KG1 (cell line): ENCODE measurements around the gene INMT.

Source experiments
- DNase-seq: peaks from one replicate; lab custom pipeline; 2025; lab: John Stamatoyannopoulos, UW

Gene INMT

GRCh38 chr7:30788640-30789333 is 36.9 kb downstream of the INMT start:
- DNase-seq = no peak

DNA sequence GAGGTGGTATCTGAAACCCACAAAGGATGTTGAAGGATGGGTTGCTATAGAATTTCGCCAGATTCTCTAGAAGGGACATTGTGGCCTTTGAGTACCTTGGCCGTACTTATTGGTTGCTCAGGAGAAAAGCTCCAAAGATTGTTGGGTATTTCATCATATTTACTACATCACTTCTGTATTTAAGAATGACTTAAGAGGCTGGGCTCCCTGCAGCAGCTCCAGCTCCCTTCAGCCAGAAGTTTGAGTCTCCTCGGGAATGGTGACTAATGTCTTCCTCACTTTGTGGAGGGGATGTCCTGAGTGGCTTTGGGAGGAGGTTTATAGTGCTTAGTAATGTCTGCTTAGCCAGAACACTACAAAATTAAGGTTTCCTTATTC is 37.4 kb downstream of the INMT start:
- DNase-seq = no peak

DNA sequence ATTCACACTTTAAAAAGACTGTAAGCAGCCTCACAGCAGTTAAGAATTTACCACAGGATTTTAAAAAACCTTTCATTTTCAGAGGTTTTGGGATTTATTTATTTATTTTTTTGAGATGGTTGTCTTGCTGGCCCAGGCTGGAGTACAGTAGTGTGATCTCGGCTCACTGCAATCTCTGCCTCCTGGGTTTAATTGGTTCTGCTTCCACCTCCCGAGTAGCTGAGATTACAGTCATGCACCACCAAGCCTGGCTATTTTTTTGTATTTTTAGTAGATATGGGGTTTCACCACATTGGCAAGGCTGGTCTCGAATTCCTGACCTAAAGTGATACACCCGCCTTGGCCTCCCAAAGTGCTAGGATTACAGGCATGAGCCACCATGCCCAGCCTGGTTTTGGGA is 38.4 kb downstream of the INMT start:
- no peak for DNase-seq

- no peak for DNase-seq
Measured at GRCh38 chr7:30791114-30791513, 39.2 kb downstream of the INMT start.

- no peak for DNase-seq
Measured at GRCh38 chr7:30795161-30795948, 43.4 kb downstream of the INMT start.

DNA sequence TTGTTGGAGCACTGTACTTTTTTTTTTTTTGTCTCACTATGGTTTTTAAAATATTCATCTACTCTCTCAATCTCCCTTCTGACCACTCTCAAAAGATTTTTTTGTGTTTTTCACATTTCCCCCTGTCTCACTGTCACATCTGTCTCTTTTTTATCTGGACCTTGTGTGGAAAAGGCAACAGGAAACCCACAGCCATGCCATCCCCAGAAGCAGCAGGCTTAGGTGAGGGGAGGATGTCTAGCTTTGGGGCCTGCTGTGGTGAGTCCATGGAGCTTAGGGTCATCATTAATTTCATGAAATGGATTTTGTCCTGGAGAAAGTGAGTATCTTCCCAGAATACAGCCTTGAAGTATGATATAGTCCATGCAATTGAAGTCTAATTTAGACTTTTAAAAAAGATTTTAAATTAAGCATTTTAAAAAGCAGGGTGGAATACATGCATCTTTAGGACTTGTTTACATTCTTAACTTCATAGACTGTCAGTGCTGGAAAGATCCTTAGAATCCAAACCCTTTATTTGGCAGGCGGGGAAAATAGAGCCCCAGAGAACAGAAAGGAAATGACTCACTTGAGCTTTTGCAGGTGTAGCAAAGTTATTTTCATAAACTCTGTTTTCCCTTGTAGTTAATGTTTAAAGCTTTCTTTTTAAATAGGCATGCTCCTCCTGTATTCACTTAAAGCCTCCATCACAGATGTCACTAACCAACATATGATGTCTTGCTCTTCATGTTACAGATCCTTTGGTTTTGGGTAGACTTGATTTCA is 44.4 kb downstream of the INMT start:
- DNase-seq = no peak

- no peak for DNase-seq
Measured at GRCh38 chr7:30797176-30798040, 45.5 kb downstream of the INMT start.

GRCh38 chr7:30799206-30799975 is 47.5 kb downstream of the INMT start:
- DNase-seq = no peak

DNA sequence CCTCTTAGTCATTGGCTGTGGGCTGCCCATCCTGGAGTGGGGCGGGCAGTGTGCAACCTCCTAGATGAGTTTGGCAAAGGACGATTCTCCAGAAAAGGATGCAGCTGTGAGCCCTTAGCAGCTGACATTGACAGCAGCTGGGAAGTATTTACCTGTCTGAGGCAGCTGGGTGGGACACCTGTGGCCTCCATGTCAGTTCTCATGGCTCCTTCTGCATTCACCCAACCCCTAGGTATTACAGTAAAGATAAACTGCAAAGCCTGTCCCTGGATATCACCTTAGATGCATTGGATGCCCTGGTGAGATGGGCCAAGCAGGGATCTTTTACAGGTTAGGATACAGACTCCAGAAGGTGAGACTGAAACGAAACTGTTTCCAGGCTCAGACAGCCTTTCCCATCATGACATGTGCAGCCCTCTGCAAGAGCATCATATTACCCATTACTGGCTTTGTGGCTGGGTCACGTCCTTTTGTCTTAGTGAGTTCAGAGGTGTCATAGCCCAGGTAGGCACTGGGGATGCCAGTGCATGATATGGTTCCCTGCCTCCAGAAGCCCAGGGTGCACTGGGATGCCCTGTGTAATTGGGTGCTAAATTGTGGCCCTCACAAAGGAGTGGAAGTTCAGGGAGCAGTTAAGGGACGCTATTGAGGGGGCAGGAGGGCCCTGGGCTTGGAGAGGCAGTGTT is 48.2 kb downstream of the INMT start:
- no peak for DNase-seq

- no peak for DNase-seq
Measured at GRCh38 chr7:30800785-30801252, 48.9 kb downstream of the INMT start.

DNA sequence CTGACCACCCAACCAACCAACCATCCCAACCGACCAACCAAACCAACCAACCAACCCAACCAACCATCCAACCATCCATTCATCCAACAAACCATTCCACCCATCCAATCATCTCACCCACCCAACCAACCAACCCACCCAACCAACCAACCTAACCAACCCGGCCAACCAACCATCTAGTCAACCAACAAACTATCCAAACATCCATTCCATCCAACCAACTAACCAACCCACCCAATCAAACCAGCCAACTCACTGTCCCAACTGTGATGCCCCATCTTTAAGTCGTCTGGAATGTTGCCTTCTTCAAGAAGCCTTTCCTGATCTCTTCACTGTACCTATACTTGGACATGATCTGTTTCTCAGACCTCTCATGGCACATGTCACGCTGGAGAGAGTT is 50.9 kb downstream of the INMT start:
- no peak for DNase-seq

DNA sequence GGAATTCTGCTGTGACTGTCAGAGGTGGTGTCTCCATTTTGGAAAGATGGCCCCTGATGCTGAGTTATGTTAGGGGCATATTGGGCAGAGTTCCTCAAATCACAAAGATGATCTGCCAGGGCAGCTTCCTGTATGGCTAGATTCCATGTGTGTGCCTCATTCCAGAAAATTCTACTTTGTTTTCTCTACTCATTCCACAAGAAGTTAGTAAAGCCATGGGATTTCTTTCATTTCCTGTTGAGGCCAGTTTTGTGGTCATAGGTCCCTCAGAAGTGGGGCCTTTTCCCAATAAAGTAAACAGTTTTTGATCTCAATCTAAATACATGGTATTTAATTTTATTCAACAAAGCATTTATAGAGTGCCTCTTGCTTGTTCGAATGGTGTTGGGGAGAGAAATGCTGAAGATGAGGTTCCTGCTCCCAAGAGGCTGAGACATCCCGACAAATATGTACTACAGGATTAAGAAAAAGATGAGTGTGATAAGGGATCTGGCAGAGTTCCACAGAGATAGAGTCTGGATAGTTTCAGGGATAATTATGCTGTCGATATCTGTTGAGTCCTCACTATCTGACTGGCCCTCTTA is 52.2 kb downstream of the INMT start:
- DNase-seq = no peak

DNA sequence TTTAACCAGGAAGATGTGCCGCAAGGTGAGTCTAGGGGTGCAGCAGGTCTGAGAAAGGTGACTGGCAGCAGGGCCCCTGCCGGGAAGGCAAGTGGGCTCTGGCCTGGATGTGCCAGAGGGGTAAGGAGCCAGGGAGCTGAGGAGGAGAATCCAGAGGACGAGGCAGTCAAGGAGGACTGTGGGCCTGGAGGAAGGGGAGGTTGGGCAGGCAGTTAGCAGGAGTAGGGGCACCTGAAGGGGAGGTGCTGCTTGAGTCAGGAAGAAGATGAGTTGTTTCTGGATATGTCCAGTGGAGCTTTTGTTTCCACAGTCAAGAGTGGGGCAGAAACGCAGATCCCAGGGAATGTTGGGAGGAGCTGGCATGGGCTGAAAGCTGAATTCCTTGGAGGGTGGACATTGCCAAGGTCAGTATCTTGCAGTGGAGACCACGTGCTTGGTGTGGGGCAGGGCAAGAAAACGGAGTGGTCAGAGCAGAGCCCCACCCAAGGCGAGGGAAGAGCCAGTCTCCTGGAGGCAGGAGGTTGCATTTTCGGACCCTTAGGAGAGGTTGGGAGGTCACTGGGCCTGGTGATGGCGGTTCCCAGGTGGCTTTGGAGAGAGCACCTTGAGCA is 53.3 kb downstream of the INMT start:
- DNase-seq = no peak

GRCh38 chr7:30805931-30806330 is 54.0 kb downstream of the INMT start:
- no peak for DNase-seq
